NOMO-1 treated with dmso at 0.1 percent for 144 hours (cell line): Measurements from ENCODE around the gene STKLD1.
"Not testable (repeated sequence)": the region's sequence is repeated elsewhere in the genome, so short reads cannot be mapped to it uniquely, and the experiment has no call there.

Experiments used
- DNase-seq: peaks from one replicate; lab custom pipeline; 2025; ENCODE audit not compliant: unreplicated experiment; lab: John Stamatoyannopoulos, UW

STKLD1 gene

GRCh38 chr9:133436681-133437080 lies 60.5 kb downstream of the STKLD1 start:
- DNase-seq, result no peak

- no peak for DNase-seq
Observed at GRCh38 chr9:133437753-133438531, 61.8 kb downstream of the STKLD1 start.

- no peak for DNase-seq
Observed at GRCh38 chr9:133439337-133439736, 63.2 kb downstream of the STKLD1 start.

- DNase-seq, result no peak
Observed at GRCh38 chr9:133440874-133441273, 64.7 kb downstream of the STKLD1 start.

- DNase-seq, result no peak
Observed at GRCh38 chr9:133441571-133441970, 65.4 kb downstream of the STKLD1 start.

GRCh38 chr9:133443248-133443647 lies 67.1 kb downstream of the STKLD1 start:
- DNase-seq, result no peak

- DNase-seq, result no peak
Observed at GRCh38 chr9:133443982-133444381, 67.8 kb downstream of the STKLD1 start.

- no peak for DNase-seq
Observed at GRCh38 chr9:133445293-133445969, 69.3 kb downstream of the STKLD1 start.

- DNase-seq, result no peak
Observed at GRCh38 chr9:133448487-133448972, 72.4 kb downstream of the STKLD1 start.

- no peak for DNase-seq
Observed at GRCh38 chr9:133449760-133450159, 73.6 kb downstream of the STKLD1 start.

GRCh38 chr9:133451865-133452264 lies 75.7 kb downstream of the STKLD1 start:
- DNase-seq, result not testable (repeated sequence)

GRCh38 chr9:133452562-133452961 lies 76.4 kb downstream of the STKLD1 start:
- no peak for DNase-seq

GRCh38 chr9:133453651-133454050 lies 77.5 kb downstream of the STKLD1 start:
- DNase-seq, result no peak

- DNase-seq, result no peak
Observed at GRCh38 chr9:133454325-133454724, 78.2 kb downstream of the STKLD1 start.

GRCh38 chr9:133454943-133455673 lies 78.9 kb downstream of the STKLD1 start:
- no peak for DNase-seq
